ENCODE measurements around the gene USHBP1.

Gene USHBP1

DNA sequence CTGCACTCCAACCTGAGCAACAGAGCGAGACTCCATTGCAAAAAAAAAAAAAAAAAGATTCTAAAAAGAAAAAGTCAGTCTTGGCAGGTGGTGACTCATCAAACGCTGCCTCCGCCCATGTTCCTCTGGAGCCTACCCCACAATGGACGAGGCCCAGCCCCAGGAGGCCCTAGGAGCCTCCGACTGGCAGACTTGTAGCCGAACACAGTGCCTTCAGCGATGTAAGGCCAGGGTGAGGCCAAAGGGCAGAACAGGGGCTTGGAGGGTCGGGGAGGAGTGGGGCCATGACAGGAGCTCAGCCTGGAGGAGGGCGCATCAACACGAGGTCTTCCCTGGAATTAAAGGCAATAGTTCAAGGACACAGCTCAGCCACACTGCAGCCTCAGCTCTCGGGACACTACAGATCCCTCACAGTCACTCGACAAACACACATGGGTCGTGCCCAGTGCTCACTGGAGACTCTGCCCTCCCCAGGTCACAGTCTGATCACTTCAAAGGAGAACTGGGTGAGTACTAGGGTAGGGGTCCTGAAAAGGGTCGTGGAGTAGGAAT is 44.3 kb downstream of the USHBP1 start:
- TF ChIP-seq TAF1 (IDR thresholded peaks at IDR 0.05; ENCODE audit: low read depth, low read length) (no peak), POLR2AphosphoS5 (IDR thresholded peaks at IDR 0.05; ENCODE audit: low read depth, low read length) (peak; percentile 56; the same call in 1 of the 2 replicates)
- no peak for DNase-seq (ENCODE audit: insufficient read length, low spot score)
- FAIRE-seq, result no peak

DNA sequence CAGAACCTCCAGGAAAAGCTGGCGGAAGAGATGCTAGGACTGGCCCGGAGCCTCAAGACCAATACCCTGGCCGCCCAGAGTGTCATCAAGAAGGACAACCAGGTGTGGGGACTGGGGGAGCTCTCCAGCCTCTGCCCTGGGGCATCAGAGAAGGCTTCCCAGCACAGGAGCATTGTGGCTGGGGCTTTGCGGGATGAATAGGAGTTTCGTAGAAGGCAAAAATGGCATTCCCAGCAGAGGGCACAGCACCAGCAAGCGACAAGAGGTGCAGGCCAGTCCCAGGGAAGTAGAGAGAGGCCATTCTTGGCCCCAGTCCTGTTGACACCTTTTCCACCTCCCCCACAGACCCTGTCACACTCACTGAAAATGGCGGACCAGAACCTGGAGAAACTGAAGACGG is 45.3 kb downstream of the USHBP1 start:
- no peak for FAIRE-seq

DNA sequence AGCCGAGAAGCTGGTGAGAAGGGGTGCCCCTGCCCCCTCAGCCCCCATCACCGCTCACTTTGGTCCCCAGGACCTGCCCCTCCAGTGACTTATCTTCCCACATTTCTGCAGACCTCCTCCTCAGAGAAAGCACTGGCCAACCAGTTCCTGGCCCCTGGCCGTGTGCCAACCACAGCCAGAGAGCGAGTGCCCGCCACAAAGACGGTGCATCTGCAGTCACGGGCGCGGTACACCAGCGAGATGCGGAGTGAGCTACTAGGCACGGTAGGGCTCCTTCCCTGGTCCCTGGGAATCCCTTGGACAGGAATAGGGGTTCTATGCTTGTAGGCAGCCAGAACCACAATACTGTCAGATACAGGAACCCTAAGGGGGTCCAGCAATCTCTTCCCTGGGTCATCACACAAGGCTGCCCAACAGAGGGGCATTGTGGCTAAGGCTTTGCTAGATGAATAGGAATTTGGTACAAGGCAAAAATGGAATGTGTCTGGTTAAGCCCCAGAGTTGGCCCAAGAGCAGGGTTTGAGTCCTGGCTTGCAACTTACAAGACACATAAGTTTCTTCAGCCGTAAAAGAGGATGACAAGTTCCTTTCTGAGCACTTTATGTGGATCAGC is 48.4 kb downstream of the USHBP1 start:
- no peak for TF ChIP-seq PAX5 (IDR thresholded peaks at IDR 0.05; ENCODE audit: insufficient read depth, low read length, severe bottlenecking)
- no peak for TF ChIP-seq TAF1 (IDR thresholded peaks at IDR 0.05; ENCODE audit: low read depth, low read length)
- FAIRE-seq (no peak), DNase-seq (ENCODE audit: insufficient read length, low spot score) (no peak)

More for the DNA sequence above, 45.3 kb downstream of the USHBP1 start:
- TF ChIP-seq POLR2A (IDR thresholded peaks at IDR 0.05; ENCODE audit: low read depth, low read length) (no peak), POU2F2 (IDR thresholded peaks at IDR 0.05; ENCODE audit: low read depth, low read length) (no peak), TAF1 (IDR thresholded peaks at IDR 0.05; ENCODE audit: low read depth, low read length) (no peak)
- no peak for DNase-seq (ENCODE audit: insufficient read length, low spot score)

DNA sequence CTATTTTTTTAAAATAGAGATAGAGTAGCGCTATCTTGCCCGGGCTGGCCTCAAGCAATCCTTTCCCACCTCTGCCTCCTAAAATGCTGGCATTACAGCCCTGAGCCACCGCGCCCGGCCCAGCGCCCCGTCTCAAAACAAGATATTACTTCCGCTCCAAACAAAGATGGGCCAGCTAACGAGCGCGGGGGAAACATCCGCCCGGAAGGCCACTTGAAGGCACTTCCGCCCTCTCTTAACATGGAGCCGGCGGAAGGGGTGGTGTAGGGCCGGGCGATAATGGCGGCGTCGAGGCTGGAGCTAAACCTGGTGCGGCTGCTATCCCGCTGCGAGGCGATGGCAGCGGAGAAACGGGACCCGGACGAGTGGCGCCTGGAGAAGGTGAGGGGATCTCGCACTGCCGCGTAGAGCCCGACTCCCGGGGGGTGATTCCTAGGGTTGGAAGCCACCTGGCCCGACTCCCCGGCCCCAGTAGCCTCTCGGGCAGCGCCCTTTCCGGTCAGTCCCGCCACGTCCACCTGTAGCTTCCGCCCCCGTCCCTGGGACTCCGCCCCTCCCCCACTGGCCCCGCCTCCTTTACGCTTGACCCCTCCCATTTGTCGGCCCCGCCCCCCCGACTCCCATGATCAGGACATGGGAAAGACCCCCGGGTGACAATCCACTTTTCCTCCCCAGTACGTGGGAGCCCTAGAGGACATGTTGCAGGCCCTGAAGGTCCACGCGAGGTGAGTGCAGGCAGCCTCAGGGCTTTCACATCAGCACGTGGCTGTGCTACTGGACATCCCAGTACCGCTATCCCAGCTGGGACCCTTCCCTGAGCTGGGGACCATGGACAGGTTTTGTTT is 49.2 kb downstream of the USHBP1 start, which contains the start of gene USE1:
Gene USE1 (plus strand): TSS at position 231 of the 845 bp plus-strand sequence. CDS start 49 bp downstream, at position 280.
- TF ChIP-seq POU2F2 (IDR thresholded peaks at IDR 0.05; ENCODE audit: low read depth, low read length), result peak; percentile 83
- TF ChIP-seq TAF1 (IDR thresholded peaks at IDR 0.05; ENCODE audit: low read depth, low read length), result peak; percentile 96
- peak; percentile 95 for TF ChIP-seq POLR2AphosphoS5 (IDR thresholded peaks at IDR 0.05; ENCODE audit: low read depth, low read length)
- TF ChIP-seq SPI1 (IDR thresholded peaks at IDR 0.05; ENCODE audit: low read depth, low read length), result peak; percentile 70
- TF ChIP-seq PAX5 (IDR thresholded peaks at IDR 0.05; ENCODE audit: insufficient read depth, low read length, severe bottlenecking), result no peak
- peak; percentile 97 for TF ChIP-seq POLR2A (IDR thresholded peaks at IDR 0.05; ENCODE audit: low read depth, low read length)
- FAIRE-seq (peak; percentile 96), DNase-seq (ENCODE audit: insufficient read length, low spot score) (peak; percentile 94)

DNA sequence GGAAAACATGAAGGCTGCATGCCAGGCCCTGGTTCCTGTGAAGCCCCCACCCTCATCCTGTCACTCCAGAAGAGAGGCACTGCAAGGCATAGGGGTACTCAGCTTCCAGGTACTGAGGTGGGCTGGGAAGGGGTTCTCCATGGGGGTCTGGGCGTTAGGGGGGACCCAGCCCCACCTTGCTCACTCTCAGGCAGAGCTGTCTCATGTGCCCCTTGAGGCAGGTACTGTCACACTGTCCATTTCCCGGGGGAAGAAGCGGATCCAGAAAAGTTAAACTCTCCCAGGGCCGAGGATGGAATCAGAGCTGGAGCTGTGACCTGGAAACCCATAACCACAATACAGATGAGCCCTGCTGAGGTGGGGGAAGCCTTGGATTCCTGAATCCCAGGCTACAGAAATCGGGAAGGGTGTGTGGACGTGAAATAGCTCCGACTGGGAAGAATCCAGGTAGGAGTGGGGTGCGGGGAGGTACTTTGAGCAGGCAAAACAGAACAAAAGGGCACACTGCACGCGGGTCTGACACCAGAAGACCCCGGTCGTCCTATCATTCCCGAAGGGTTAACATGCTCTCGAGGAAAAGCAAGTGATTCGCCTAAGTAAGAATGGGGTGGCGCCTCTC is 49.9 kb downstream of the USHBP1 start:
- TF ChIP-seq POU2F2 (IDR thresholded peaks at IDR 0.05; ENCODE audit: low read depth, low read length) (peak; percentile 22; the same call in 1 of the 2 replicates), PAX5 (IDR thresholded peaks at IDR 0.05; ENCODE audit: insufficient read depth, low read length, severe bottlenecking) (no peak)
- DNase-seq (ENCODE audit: insufficient read length, low spot score), result no peak

DNA sequence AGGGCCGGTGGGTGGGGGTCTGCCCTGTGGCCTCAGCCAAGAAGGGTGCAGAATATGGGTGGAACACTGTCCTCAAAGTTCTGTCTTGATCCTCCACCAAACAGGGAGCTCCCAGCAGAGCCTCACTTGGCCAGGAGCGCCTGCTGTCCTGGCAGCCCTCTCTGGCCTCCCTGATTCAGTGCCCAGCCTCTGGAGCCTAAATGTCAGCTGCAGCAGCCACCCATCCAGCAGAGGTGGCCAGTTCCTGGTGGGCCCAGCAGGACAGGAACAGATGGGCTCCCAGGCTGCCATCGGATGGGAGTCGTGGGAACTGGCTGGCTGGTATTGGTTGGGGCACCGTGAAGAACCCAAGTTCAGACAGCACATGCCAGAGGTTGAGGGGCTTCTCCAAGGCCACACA is 51.2 kb downstream of the USHBP1 start:
- DNase-seq (ENCODE audit: insufficient read length, low spot score) (no peak), FAIRE-seq (no peak)
- peak; percentile 25; the same call in 1 of the 2 replicates for TF ChIP-seq POLR2A (IDR thresholded peaks at IDR 0.05; ENCODE audit: low read depth, low read length)
- no peak for TF ChIP-seq PAX5 (IDR thresholded peaks at IDR 0.05; ENCODE audit: insufficient read depth, low read length, severe bottlenecking)
- TF ChIP-seq POLR2AphosphoS5 (IDR thresholded peaks at IDR 0.05; ENCODE audit: low read depth, low read length), result peak; percentile 70

More for the DNA sequence above, 49.9 kb downstream of the USHBP1 start:
- no peak for FAIRE-seq

DNA sequence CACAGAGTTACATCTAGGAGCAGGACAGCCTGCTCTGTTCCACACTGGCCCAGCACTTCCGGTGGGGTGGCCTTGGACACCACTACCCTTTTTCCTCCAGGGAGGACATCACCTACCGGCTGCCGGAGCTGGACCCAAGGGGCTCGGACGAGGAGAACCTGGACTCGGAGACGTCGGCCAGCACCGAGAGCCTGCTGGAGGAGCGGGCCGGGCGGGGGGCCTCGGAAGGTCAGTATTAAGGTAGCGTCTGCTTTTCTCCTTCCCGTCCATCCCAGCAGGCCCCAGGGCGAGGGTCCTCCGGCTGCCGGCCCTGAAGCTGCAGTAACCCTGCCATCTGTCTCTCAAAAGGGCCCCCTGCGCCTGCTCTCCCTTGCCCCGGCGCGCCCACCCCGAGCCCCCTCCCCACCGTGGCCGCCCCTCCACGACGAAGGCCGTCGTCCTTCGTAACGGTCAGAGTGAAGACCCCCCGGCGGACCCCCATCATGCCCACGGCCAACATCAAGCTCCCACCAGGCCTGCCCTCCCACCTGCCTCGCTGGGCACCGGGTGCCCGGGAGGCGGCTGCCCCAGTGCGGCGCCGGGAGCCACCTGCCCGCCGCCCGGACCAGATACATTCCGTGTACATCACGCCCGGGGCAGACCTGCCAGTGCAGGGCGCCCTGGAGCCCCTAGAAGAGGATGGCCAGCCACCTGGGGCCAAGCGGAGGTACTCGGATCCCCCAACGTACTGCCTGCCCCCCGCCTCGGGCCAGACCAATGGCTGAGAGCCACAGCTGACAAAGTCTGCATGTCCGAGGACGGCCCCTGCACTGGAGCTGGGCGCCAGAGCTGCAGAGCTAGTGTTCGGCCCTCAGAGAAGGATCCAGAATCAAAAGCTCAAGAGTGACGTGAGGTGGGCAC is 52.7 kb downstream of the USHBP1 start:
- no peak for TF ChIP-seq POLR2AphosphoS5 (IDR thresholded peaks at IDR 0.05; ENCODE audit: low read depth, low read length)
- TF ChIP-seq TAF1 (IDR thresholded peaks at IDR 0.05; ENCODE audit: low read depth, low read length), result no peak
- no peak for TF ChIP-seq PAX5 (IDR thresholded peaks at IDR 0.05; ENCODE audit: insufficient read depth, low read length, severe bottlenecking)
- no peak for TF ChIP-seq POU2F2 (IDR thresholded peaks at IDR 0.05; ENCODE audit: low read depth, low read length)
- TF ChIP-seq POLR2A (IDR thresholded peaks at IDR 0.05; ENCODE audit: low read depth, low read length), result no peak
- no peak for TF ChIP-seq SPI1 (IDR thresholded peaks at IDR 0.05; ENCODE audit: low read depth, low read length)
- no peak for FAIRE-seq
- no peak for DNase-seq (ENCODE audit: insufficient read length, low spot score)

DNA sequence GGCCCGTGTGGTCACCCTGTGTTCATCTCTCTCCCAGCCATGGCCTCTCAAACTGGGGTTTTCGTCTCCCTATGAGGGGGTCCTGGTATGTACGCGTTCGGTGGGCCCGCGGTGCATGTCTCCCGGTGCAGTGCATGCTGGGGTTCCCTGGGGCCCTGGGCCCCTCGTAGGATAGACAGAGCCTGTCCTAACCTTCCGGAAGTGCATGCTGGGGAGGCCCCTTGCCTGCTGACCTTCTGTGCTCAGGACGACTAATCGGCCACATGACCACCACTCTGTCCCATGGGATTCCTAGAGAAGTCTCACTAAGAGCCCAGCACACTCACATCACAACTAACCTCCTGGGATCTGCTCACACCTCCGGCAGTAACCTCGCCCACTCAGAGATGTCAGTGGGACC is 54.2 kb downstream of the USHBP1 start:
- DNase-seq (ENCODE audit: insufficient read length, low spot score), result no peak
- TF ChIP-seq TAF1 (IDR thresholded peaks at IDR 0.05; ENCODE audit: low read depth, low read length), result no peak
- no peak for TF ChIP-seq SPI1 (IDR thresholded peaks at IDR 0.05; ENCODE audit: low read depth, low read length)
- TF ChIP-seq PAX5 (IDR thresholded peaks at IDR 0.05; ENCODE audit: insufficient read depth, low read length, severe bottlenecking), result no peak
- TF ChIP-seq POLR2AphosphoS5 (IDR thresholded peaks at IDR 0.05; ENCODE audit: low read depth, low read length), result no peak
- TF ChIP-seq POU2F2 (IDR thresholded peaks at IDR 0.05; ENCODE audit: low read depth, low read length), result no peak
- TF ChIP-seq POLR2A (IDR thresholded peaks at IDR 0.05; ENCODE audit: low read depth, low read length), result no peak
- no peak for FAIRE-seq

All from GM12891 (cell line).